A375 (cell line): ENCODE results near the gene VGLL1. TPM values are rescaled to one million over a fixed set of nuclear protein-coding genes. Genes with fewer than 3 reads are reported as not detected.

Source experiments
- small RNA-seq: library from RNA; depleted of rRNA; stranded (forward); fragments of <200 nt; gene quantifications from one replicate; pipeline ENCODE3, GENCODE V24; 2014
- total RNA-seq: library from RNA; depleted of rRNA; stranded (reverse); fragments of >200 nt; shearing (Covaris generic); gene quantifications from 2 replicates; pipeline ENCODE4 v1.2.3, GENCODE V29; 2014; rRNA removed

The VGLL1 gene
- total RNA-seq = not detected in 2 replicates

GRCh38 chrX:136531951-136532350 lies at the start of gene VGLL1:
Gene VGLL1, plus strand, starts transcription at chrX:136532215. Its CDS starts 3,806 bp downstream, at chrX:136536021.

GRCh38 chrX:136487647-136488046 lies 44.4 kb upstream of the VGLL1 start, which contains the start of gene BRS3:
Gene BRS3, plus strand, starts transcription at chrX:136487947. Its CDS starts 168 bp downstream, at chrX:136488115.

GRCh38 chrX:136497556-136498052 lies 34.4 kb upstream of the VGLL1 start, which contains the start of gene HTATSF1:
Gene HTATSF1, plus strand, starts transcription at chrX:136497592. Its CDS starts 93 bp downstream, at chrX:136497685.

Small RNA genes within 50 kb of the gene (small RNA-seq; reads per million reads assigned to genes)
- gene MIR934 (not detected), gene RF00019 (not detected), gene RNU6-320P (not detected)

Other genes with a start within 250 kb of the VGLL1 start
- gene ADGRG4, start 231.3 kb upstream of the VGLL1 start, total RNA-seq = not detected in 2 replicates
- gene BRS3, start 44.3 kb upstream of the VGLL1 start, total RNA-seq = not detected in 2 replicates
- gene HTATSF1, start 34.6 kb upstream of the VGLL1 start, total RNA-seq = 44.1 and 53.3 TPM in 2 replicates
- not detected in 2 replicates for gene CD40LG, start 115.9 kb downstream of the VGLL1 start, total RNA-seq
- gene ARHGEF6, start 248.7 kb downstream of the VGLL1 start, total RNA-seq = 5.7 and 6.8 TPM in 2 replicates